AG10803 (cell line): ENCODE results near the gene SLC12A8.

Source experiments
- DNase-seq: peaks from one replicate; pipeline ENCODE4 v3.0.0; 2010; ENCODE audit warnings: low read depth
- H3K4me3 ChIP-seq: 2 replicates; pipeline ENCODE4 v1.5.1; 2011; ENCODE audit warnings: mild to moderate bottlenecking, low read length, control low read depth
- CTCF ChIP-seq: conservative IDR thresholded peaks from 2 replicates; pipeline ENCODE4 v1.5.1; 2011; ENCODE audit warnings: mild to moderate bottlenecking, low read length, control low read depth, inconsistent platforms

SLC12A8 gene

DNA sequence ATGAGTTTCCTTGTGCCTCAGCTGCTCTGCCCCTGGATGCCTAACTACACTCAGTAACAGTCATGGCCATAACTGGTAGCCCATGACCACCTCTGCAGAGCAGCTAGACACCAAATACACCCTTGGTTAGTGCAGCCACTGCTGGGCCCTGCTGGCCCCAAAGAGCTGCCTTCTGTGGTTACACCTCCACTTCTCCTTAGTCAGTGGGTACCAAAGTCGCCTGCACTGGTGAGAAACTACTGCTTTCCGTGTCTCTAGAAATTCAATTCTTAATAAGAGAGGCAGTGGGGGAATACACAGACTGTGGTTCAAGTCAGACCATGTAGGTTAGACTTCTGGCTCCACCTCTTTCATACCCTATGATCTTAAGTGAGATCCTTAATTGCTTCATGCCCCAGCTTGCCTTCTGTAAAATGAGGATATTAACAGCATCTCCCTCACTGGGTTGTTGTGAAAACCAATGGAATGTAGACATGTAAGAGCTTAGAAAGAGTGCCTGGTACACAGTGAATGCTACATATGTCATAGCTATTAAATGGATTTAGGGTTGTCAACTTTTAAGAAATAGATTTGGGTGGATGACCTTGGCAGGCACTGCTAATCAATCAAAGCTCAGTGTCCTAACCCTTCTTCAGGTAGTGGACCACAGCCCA lies 174.9 kb downstream of the SLC12A8 start:
- peak; percentile 48 for DNase-seq
- no peak for TF ChIP-seq CTCF
- H3K4me3 ChIP-seq = no peak overlapping the region

- TF ChIP-seq CTCF = no peak
- no peak overlapping the region for H3K4me3 ChIP-seq
- no peak for DNase-seq
These were observed 177.3 kb downstream of the SLC12A8 start for GRCh38 chr3:125035217-125035616.

- no peak for TF ChIP-seq CTCF
- H3K4me3 ChIP-seq = no peak overlapping the region
- DNase-seq = no peak
These were observed 178.9 kb downstream of the SLC12A8 start for GRCh38 chr3:125033616-125034015.

GRCh38 chr3:125033135-125033534 lies 179.4 kb downstream of the SLC12A8 start:
- TF ChIP-seq CTCF = no peak
- no peak overlapping the region for H3K4me3 ChIP-seq
- DNase-seq = no peak

DNA sequence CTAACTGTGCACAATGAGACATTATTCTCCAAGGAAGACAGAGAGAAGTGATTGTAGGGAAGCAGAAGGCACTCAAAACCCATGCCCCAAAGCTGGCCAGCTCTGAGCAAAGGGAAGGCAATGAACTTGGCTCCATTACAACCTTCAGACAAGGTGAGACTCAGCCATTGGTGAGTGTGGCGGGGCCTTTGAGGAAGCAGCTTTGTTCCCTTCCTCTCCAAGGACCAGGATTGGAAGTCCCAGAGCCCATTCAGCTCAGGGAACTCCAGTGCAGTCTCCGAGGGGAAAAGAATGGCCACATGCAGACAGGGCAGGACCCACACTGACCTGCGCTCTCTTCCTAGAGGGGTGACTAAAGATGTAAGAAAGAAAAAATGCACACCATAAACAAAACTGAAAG lies 179.9 kb downstream of the SLC12A8 start:
- H3K4me3 ChIP-seq = no peak overlapping the region

More for the DNA sequence above, 179.9 kb downstream of the SLC12A8 start:
- no peak for DNase-seq
- TF ChIP-seq CTCF = no peak
